HUES6 (cell line): ENCODE data around the gene COX20.
"Not testable (repeated sequence)": the region's sequence is repeated elsewhere in the genome, so short reads cannot be mapped to it uniquely, and the experiment has no call there.

Experiments
- H3K27ac ChIP-seq: 2 replicates; pipeline ENCODE4 v1.7.0; 2013; ENCODE audit warnings: low read depth, mild to moderate bottlenecking, low read length, inconsistent platforms
- H3K27me3 ChIP-seq: 2 replicates; pipeline ENCODE4 v1.6.1; 2013; ENCODE audit warnings: low read length; ENCODE audit not compliant: control insufficient read depth, insufficient read depth
- H3K36me3 ChIP-seq: 2 replicates; pipeline ENCODE4 v1.6.1; 2013; ENCODE audit warnings: low read length; ENCODE audit not compliant: control insufficient read depth, insufficient read depth
- H3K4me1 ChIP-seq: 2 replicates; pipeline ENCODE4 v1.6.1; 2013; ENCODE audit warnings: low read length; ENCODE audit not compliant: control insufficient read depth, insufficient read depth
- H3K4me3 ChIP-seq: 2 replicates; pipeline ENCODE4 v1.5.1; 2013; ENCODE audit warnings: low read depth, low read length
- H3K9ac ChIP-seq: one replicate; pipeline ENCODE4 v1.6.1; 2013; ENCODE audit warnings: mild to moderate bottlenecking, low read length
- H3K9me3 ChIP-seq: 2 replicates; pipeline ENCODE4 v1.6.1; 2013; ENCODE audit warnings: low read depth, low read length; ENCODE audit not compliant: control insufficient read depth, insufficient read depth

COX20 gene

DNA sequence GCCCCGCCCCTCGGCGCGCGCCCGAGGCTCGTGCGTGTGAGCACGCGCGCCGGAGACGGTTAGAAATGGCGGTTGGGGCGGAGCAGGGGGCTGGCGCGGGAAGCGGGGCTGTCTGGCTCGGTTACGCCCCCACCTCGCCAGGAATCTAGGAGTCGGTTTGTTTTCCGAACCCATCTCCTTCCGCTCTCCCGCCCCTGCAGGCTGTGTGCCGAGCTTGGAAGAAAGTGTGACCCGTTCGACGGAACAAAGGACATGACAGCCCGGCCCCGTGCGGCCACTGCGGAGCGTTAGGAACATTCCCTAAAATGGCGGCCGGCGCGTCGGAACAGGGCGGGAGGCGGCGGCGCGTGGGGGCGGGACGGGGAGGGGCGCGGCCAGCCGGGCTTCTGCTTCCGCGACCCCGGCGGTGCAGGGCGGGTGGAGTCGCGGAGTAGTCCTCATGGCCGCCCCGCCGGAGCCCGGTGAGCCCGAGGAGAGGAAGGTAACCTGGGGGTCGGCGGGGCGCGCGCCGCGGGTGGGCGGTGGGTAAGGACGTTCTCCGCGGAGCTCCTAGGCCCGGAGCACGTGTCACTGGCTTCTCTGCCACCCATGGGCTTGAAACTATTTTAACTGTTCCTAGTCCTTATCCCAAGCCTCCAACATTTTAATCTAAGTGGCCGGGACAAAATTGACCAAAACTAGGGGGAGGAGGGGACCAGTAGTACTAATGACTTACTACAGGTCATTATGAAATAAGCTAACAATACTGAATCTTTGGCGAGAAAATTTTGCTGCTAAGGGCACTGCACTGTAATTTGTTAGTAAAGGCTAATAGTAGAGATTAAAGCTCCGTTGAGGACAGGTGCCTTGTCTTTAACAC, at the start of gene COX20:
COX20 (plus strand) TSS at position 383 of the 859 bp plus-strand sequence; CDS start at position 440, 57 bp downstream.
- Histone ChIP-seq H3K9me3 (no peaks in the 10 kb centered on the region), H3K4me3 (peak within 1 kb of the TSS; percentile 87), H3K27ac (peak within 1 kb of the TSS; percentile 99), H3K36me3 (peaks cover 19% of the 10 kb centered on the region), H3K27me3 (no peaks in the 10 kb centered on the region), H3K9ac (peak within 1 kb of the TSS; percentile 99), H3K4me1 (peaks cover 17% of the 10 kb centered on the region; the same call in 1 of the 2 replicates)

DNA sequence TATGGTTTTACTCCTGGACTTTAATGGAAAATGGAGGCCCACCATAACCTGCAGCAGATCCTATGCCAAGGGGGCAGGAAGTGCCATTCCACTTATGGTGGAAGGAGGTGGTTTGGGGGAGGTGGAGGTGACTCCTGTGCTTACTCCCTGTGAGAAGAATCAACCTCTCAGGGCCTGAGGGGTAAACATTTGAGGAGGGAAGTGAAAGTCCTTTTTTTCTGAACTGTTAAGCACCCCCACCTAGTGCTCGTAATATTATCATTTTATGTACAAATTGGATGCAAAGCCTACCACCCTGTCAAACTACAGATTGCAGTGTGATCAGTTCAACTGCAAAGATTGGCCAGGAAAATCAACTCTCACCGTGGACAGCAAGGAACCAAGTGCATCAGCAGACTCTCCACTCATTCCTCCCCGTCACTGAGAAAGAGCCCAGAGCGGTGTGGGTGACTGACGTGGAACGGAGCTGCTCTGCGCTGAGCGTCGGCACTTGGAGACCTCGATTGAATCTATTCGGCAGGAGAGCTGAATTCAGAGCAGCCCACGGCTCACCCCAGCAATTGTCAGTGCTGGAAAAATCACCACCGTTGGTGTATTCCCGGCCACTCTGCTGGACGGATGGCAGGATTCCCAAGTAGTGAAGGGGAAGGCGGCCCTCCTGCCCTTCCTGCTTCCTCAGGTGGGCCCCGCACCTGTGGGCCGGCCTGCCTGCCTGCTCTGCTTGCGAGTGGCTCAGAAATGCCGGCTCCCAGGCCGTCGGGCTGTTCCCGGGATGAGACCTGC, 46.8 kb upstream of the COX20 start:
- H3K36me3 ChIP-seq: no peaks in the 10 kb centered on the region
- no peaks in the 10 kb centered on the region for H3K9me3 ChIP-seq
- H3K9ac ChIP-seq: no peak overlapping the region
- no peaks in the 10 kb centered on the region for H3K27me3 ChIP-seq
- H3K27ac ChIP-seq: no peak overlapping the region
- H3K4me1 ChIP-seq: 0 out of 2 replicates have a peak, but pooled peaks cover 6% of the 10 kb centered on the region
- H3K4me3 ChIP-seq: no peak overlapping the region

- H3K4me1 ChIP-seq: 0 out of 2 replicates have a peak, but pooled peaks cover 6% of the 10 kb centered on the region
- no peaks in the 10 kb centered on the region for H3K9me3 ChIP-seq
- no peak overlapping the region for H3K27ac ChIP-seq
- H3K27me3 ChIP-seq: no peaks in the 10 kb centered on the region
- no peak overlapping the region for H3K9ac ChIP-seq
- H3K36me3 ChIP-seq: no peaks in the 10 kb centered on the region
- H3K4me3 ChIP-seq: no peak overlapping the region
Observed at GRCh38 chr1:244789276-244789580, 46.2 kb upstream of the COX20 start.

DNA sequence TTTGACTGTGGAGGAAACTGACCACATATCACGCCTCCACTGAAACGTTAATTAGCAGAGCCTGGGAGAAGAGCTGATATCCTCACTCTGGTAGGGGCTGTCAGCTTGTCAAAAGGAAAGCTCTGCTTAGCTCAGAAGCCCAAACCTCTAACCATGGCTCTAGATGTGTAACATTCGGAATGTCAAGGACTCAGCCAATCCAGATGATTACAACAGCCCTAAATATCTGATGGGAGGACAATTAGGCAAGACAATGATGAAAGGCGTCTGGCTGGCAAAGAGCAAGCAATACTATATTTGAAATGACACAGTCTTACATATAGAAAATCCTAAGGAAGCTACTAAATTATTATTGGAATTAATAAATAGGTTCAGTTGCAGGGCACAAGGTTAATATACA, 45.7 kb upstream of the COX20 start:
- Histone ChIP-seq H3K27me3 (no peaks in the 10 kb centered on the region), H3K4me3 (no peak overlapping the region), H3K36me3 (no peaks in the 10 kb centered on the region), H3K27ac (no peak overlapping the region), H3K9ac (no peak overlapping the region), H3K9me3 (no peaks in the 10 kb centered on the region), H3K4me1 (0 out of 2 replicates have a peak, but pooled peaks cover 6% of the 10 kb centered on the region)

- H3K4me3 ChIP-seq: no peak overlapping the region
- H3K9me3 ChIP-seq: no peaks in the 10 kb centered on the region
- no peak overlapping the region for H3K9ac ChIP-seq
- no peaks in the 10 kb centered on the region for H3K27me3 ChIP-seq
- no peaks in the 10 kb centered on the region for H3K36me3 ChIP-seq
- H3K4me1 ChIP-seq: 0 out of 2 replicates have a peak, but pooled peaks cover 6% of the 10 kb centered on the region
- H3K27ac ChIP-seq: no peak overlapping the region
Observed at GRCh38 chr1:244791061-244791460, 44.4 kb upstream of the COX20 start.

DNA sequence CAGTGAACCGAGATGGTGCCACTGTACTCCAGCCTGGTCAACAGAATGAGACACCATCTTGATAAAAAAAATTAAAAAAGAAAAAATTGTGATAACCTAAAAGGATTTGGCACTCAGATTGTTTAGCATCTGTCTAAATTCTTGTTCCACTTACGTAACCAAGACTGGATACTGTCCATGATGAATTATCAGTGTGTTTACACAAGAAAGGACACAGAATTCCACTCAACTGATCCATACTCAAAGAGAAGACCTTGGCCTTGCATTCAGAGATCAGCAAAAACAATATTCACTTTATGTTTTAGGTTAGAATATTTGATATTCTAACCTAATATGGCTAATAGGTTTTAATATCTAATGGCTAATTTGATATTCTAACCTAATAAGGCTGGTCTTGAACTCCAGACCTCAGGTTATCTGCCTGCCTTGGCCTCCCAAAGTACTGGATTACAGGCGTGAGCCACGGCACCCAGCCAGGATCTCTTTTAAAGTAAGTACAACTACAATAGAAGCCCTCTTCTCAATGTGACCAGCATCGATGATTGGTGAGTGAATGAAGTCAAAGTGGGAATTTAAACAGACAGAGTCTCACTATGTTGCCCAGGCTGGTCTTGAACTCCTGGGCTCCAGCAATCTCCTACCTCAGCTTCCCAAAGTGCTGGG, 43.1 kb upstream of the COX20 start:
- Histone ChIP-seq H3K4me3 (no peak overlapping the region), H3K4me1 (0 out of 2 replicates have a peak, but pooled peaks cover 6% of the 10 kb centered on the region), H3K9me3 (no peaks in the 10 kb centered on the region), H3K36me3 (no peaks in the 10 kb centered on the region), H3K27ac (no peak overlapping the region), H3K27me3 (no peaks in the 10 kb centered on the region), H3K9ac (no peak overlapping the region)

DNA sequence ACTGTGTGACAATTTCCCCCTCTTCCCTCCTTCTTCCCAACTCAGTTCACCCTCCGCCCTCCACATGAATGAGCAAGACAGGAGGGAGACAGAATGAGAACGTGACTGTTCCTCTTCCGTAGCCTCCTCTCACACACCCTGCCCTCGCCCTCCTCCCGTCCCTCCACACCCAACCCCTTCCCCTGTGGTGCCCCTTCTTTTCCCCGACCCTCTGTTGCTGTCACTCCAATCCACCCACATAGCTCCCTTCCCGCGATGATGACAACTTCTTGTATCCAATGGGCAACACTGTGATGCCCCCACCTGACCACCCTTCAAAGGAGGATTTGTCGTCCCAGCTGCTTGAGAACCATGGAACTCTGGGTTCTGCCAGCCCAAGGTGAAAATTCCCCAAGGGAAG, 41.4 kb upstream of the COX20 start:
- H3K9me3 ChIP-seq: no peaks in the 10 kb centered on the region
- H3K4me3 ChIP-seq: no peak overlapping the region
- no peaks in the 10 kb centered on the region for H3K27me3 ChIP-seq
- 0 out of 2 replicates have a peak, but pooled peaks cover 6% of the 10 kb centered on the region for H3K4me1 ChIP-seq
- no peaks in the 10 kb centered on the region for H3K36me3 ChIP-seq
- H3K9ac ChIP-seq: no peak overlapping the region
- no peak overlapping the region for H3K27ac ChIP-seq

DNA sequence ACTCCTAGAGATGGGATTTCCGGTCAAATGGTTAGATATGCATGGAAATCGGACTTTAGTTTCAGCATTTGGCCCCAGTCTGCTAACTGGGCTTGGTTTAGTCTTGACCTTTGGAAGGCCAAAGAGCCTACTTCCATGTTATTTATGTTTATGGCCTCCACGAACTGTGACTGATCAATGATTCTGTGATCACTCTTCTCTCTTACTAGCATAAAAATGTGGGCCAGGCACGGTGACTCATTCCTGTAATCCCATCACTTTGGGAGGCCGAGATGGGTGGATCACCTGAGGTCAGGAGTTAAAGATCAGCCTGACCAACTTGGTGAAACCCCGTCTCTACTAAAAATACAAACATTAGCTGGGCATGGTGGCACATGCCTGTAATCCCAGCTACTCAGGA, 40.9 kb upstream of the COX20 start:
- not testable (repeated sequence) for H3K4me3 ChIP-seq, H3K9me3 ChIP-seq, H3K27me3 ChIP-seq

GRCh38 chr1:244796719-244797406, 38.6 kb upstream of the COX20 start:
- no peak overlapping the region for H3K27ac ChIP-seq

More for the DNA sequence above, 40.9 kb upstream of the COX20 start:
- H3K4me1 ChIP-seq, H3K9ac ChIP-seq, H3K36me3 ChIP-seq, H3K27ac ChIP-seq: not testable (repeated sequence)

GRCh38 chr1:244800821-244801220, 34.6 kb upstream of the COX20 start:
- no peak overlapping the region for H3K27ac ChIP-seq
- no peak overlapping the region for H3K4me3 ChIP-seq
- H3K27me3 ChIP-seq: no peaks in the 10 kb centered on the region
- no peaks in the 10 kb centered on the region for H3K36me3 ChIP-seq
- H3K9me3 ChIP-seq: 0 out of 2 replicates have a peak, but pooled peaks cover 2% of the 10 kb centered on the region
- no peaks in the 10 kb centered on the region; the same call in 1 of the 2 replicates for H3K4me1 ChIP-seq
- H3K9ac ChIP-seq: no peak overlapping the region

More at GRCh38 chr1:244796719-244797406, 38.6 kb upstream of the COX20 start:
- H3K4me1 ChIP-seq: no peaks in the 10 kb centered on the region
- no peak overlapping the region for H3K4me3 ChIP-seq
- H3K9me3 ChIP-seq: 0 out of 2 replicates have a peak, but pooled peaks cover 2% of the 10 kb centered on the region
- H3K9ac ChIP-seq: no peak overlapping the region
- H3K27me3 ChIP-seq: no peaks in the 10 kb centered on the region
- H3K36me3 ChIP-seq: no peaks in the 10 kb centered on the region
